ENCODE measurements around the gene ISYNA1. TPM values are rescaled to one million over a fixed set of nuclear protein-coding genes. Genes with fewer than 3 reads are reported as not detected.
A peak's percentile ranks its signal among the peaks of the same experiment; 100 is the strongest.

ISYNA1 gene
- total RNA-seq, 2 experiments from 2014 or later, result 19.3 to 20.0 TPM

GRCh38 chr19:18392926-18393325, 45.0 kb downstream of the ISYNA1 start:
- DNase-seq, result no peak
- no peak overlapping the region for H3K4me3 Mint-ChIP-seq
- H3K4me1 Mint-ChIP-seq (ENCODE audit: low read depth), result peaks cover 2% of the 10 kb centered on the region
- no peaks in the 10 kb centered on the region for H3K36me3 Mint-ChIP-seq
- POLR2A ChIA-PET, result no interaction called here
- peaks cover 25% of the 10 kb centered on the region for H3K27me3 Mint-ChIP-seq
- H3K27ac Mint-ChIP-seq, result no peak overlapping the region
- intact Hi-C loops (cut with micrococcal nuclease), result no loop called here
- H3K9me3 Mint-ChIP-seq, result no peaks in the 10 kb centered on the region
- CTCF ChIA-PET, result interaction anchor here (1.2 to 1.6 kb wide), 2 partner anchors 113 to 185 kb away, joined by 3 to 4 read pairs; no protein-coding TSS in a partner anchor

GRCh38 chr19:18392417-18392816, 45.5 kb downstream of the ISYNA1 start:
- Mint-ChIP-seq H3K4me1 (ENCODE audit: low read depth) (peaks cover 4% of the 10 kb centered on the region), H3K27ac (no peak overlapping the region), H3K36me3 (no peaks in the 10 kb centered on the region), H3K4me3 (no peak overlapping the region), H3K9me3 (no peaks in the 10 kb centered on the region), H3K27me3 (peaks cover 25% of the 10 kb centered on the region)
- intact Hi-C loops (cut with micrococcal nuclease), result no loop called here
- ChIA-PET POLR2A (no interaction called here), CTCF (interaction anchor here (1.6 kb wide), 1 partner anchor 113 kb away, joined by 3 read pairs; no protein-coding TSS in a partner anchor)
- DNase-seq, result no peak

GRCh38 chr19:18391509-18392075, 46.3 kb downstream of the ISYNA1 start:
- peaks cover 4% of the 10 kb centered on the region for H3K4me1 Mint-ChIP-seq (ENCODE audit: low read depth)
- H3K27ac Mint-ChIP-seq, result no peak overlapping the region
- POLR2A ChIA-PET, result no interaction called here
- H3K9me3 Mint-ChIP-seq, result no peaks in the 10 kb centered on the region
- CTCF ChIA-PET, result interaction anchor here (1.2 to 4.4 kb wide), 4 partner anchors 20 to 112 kb away, joined by 3 to 85 read pairs (median 20); no protein-coding TSS in a partner anchor
- intact Hi-C loops (cut with micrococcal nuclease), result no loop called here
- DNase-seq, result no peak
- peaks cover 23% of the 10 kb centered on the region for H3K27me3 Mint-ChIP-seq
- no peaks in the 10 kb centered on the region for H3K36me3 Mint-ChIP-seq
- H3K4me3 Mint-ChIP-seq, result no peak overlapping the region

- CTCF ChIA-PET, result interaction anchor here (1.0 to 4.4 kb wide), 8 partner anchors 22 to 222 kb away, joined by 3 to 85 read pairs (median 6); partner anchors contain the start of gene SSBP4
- DNase-seq, result no peak
- Mint-ChIP-seq H3K9me3 (no peaks in the 10 kb centered on the region), H3K4me3 (no peak overlapping the region), H3K4me1 (ENCODE audit: low read depth) (peaks cover 4% of the 10 kb centered on the region), H3K27me3 (peaks cover 29% of the 10 kb centered on the region), H3K36me3 (no peaks in the 10 kb centered on the region), H3K27ac (no peak overlapping the region)
- intact Hi-C loops (cut with micrococcal nuclease), result no loop called here
- POLR2A ChIA-PET, result no interaction called here
These were observed 47.6 kb downstream of the ISYNA1 start for GRCh38 chr19:18390065-18390907.

GRCh38 chr19:18389726-18390064, 48.2 kb downstream of the ISYNA1 start:
- intact Hi-C loops (cut with micrococcal nuclease), result no loop called here
- DNase-seq, result no peak
- POLR2A ChIA-PET, result interaction anchor here (1.0 kb wide), 1 partner anchor 30 kb away, joined by 3 read pairs; the partner anchor contains the start of gene SSBP4
- Mint-ChIP-seq H3K4me3 (no peak overlapping the region), H3K9me3 (no peaks in the 10 kb centered on the region), H3K27ac (no peak overlapping the region), H3K4me1 (ENCODE audit: low read depth) (peaks cover 4% of the 10 kb centered on the region), H3K36me3 (no peaks in the 10 kb centered on the region), H3K27me3 (peaks cover 30% of the 10 kb centered on the region)
- CTCF ChIA-PET, result interaction anchor here (1.1 to 4.4 kb wide), 9 partner anchors 10 to 184 kb away, joined by 3 to 85 read pairs (median 19); partner anchors contain the start of gene SSBP4

GRCh38 chr19:18388960-18389725, 48.8 kb downstream of the ISYNA1 start:
- Mint-ChIP-seq H3K27ac (no peak overlapping the region), H3K27me3 (peaks cover 31% of the 10 kb centered on the region), H3K4me1 (ENCODE audit: low read depth) (peaks cover 4% of the 10 kb centered on the region), H3K36me3 (no peaks in the 10 kb centered on the region), H3K9me3 (no peaks in the 10 kb centered on the region), H3K4me3 (no peak overlapping the region)
- CTCF ChIA-PET, result interaction anchor here (0.6 to 4.4 kb wide), 31 partner anchors 8 to 238 kb away, joined by 3 to 85 read pairs (median 6); partner anchors contain the start of genes IQCN, KXD1, LRRC25 and PDE4C
- POLR2A ChIA-PET, result interaction anchor here (1.0 kb wide), 1 partner anchor 30 kb away, joined by 3 read pairs; the partner anchor contains the start of gene SSBP4
- no peak for DNase-seq
- intact Hi-C loops (cut with micrococcal nuclease), result loop anchor here (1.0 kb wide), 1 partner anchor 21 kb away; no protein-coding TSS in a partner anchor

GRCh38 chr19:18388100-18388959, 49.6 kb downstream of the ISYNA1 start:
- no peaks in the 10 kb centered on the region for H3K9me3 Mint-ChIP-seq
- no peak overlapping the region for H3K27ac Mint-ChIP-seq
- intact Hi-C loops (cut with micrococcal nuclease), result loop anchor here (1.0 kb wide), 1 partner anchor 22 kb away; no protein-coding TSS in a partner anchor
- peaks cover 31% of the 10 kb centered on the region for H3K27me3 Mint-ChIP-seq
- POLR2A ChIA-PET, result interaction anchor here (0.9 to 1.0 kb wide), 2 partner anchors 31 to 107 kb away, joined by 3 read pairs; partner anchors contain the start of genes JUND and SSBP4
- H3K4me3 Mint-ChIP-seq, result peak overlapping the region; percentile 64
- CTCF ChIA-PET, result interaction anchor here (0.6 to 4.4 kb wide), 47 partner anchors 8 to 1936 kb away, joined by 3 to 85 read pairs (median 4); partner anchors contain the start of genes IQCN, JUND, KXD1 and LRRC25
- H3K36me3 Mint-ChIP-seq, result no peaks in the 10 kb centered on the region
- peak; percentile 88 for DNase-seq
- peaks cover 4% of the 10 kb centered on the region for H3K4me1 Mint-ChIP-seq (ENCODE audit: low read depth)

- intact Hi-C loops (cut with micrococcal nuclease), result no loop called here
- POLR2A ChIA-PET, result no interaction called here
These were observed 51.2 kb downstream of the ISYNA1 start for GRCh38 chr19:18386543-18387271.

GRCh38 chr19:18385675-18386542, 52.0 kb downstream of the ISYNA1 start, which contains the start of gene GDF15:
Gene GDF15 (plus strand): TSS chr19:18386158. CDS start chr19:18386190, 32 bp downstream.
- H3K9me3 Mint-ChIP-seq, result no peaks in the 10 kb centered on the region
- H3K4me3 Mint-ChIP-seq, result no peak within 1 kb of the TSS
- intact Hi-C loops (cut with micrococcal nuclease), result no loop called here
- H3K4me1 Mint-ChIP-seq (ENCODE audit: low read depth), result peaks cover 4% of the 10 kb centered on the region
- H3K27me3 Mint-ChIP-seq, result peaks cover 32% of the 10 kb centered on the region
- POLR2A ChIA-PET, result no interaction called here
- no peaks in the 10 kb centered on the region for H3K36me3 Mint-ChIP-seq
- CTCF ChIA-PET, result interaction anchor here (0.7 to 1.5 kb wide), 7 partner anchors 12 to 146 kb away, joined by 3 to 12 read pairs (median 3); no protein-coding TSS in a partner anchor
- no peak within 1 kb of the TSS for H3K27ac Mint-ChIP-seq
- peak; percentile 51 for DNase-seq

More at GRCh38 chr19:18386543-18387271, 51.2 kb downstream of the ISYNA1 start:
- CTCF ChIA-PET, result interaction anchor here (0.7 to 4.4 kb wide), 5 partner anchors 25 to 147 kb away, joined by 3 to 53 read pairs (median 12); partner anchors contain the start of gene SSBP4
- H3K4me1 Mint-ChIP-seq (ENCODE audit: low read depth), result peaks cover 4% of the 10 kb centered on the region
- H3K27me3 Mint-ChIP-seq, result peaks cover 32% of the 10 kb centered on the region
- DNase-seq, result no peak
- no peaks in the 10 kb centered on the region for H3K36me3 Mint-ChIP-seq
- no peak overlapping the region for H3K27ac Mint-ChIP-seq
- no peak overlapping the region for H3K4me3 Mint-ChIP-seq
- H3K9me3 Mint-ChIP-seq, result no peaks in the 10 kb centered on the region

- peaks cover 31% of the 10 kb centered on the region for H3K27me3 Mint-ChIP-seq
These were observed 52.6 kb downstream of the ISYNA1 start for GRCh38 chr19:18385359-18385674.

More at GRCh38 chr19:18385359-18385674, 52.6 kb downstream of the ISYNA1 start:
- CTCF ChIA-PET, result interaction anchor here (0.7 to 1.5 kb wide), 6 partner anchors 12 to 106 kb away, joined by 3 to 12 read pairs (median 3); no protein-coding TSS in a partner anchor
- Mint-ChIP-seq H3K4me1 (ENCODE audit: low read depth) (peaks cover 4% of the 10 kb centered on the region), H3K9me3 (no peaks in the 10 kb centered on the region), H3K27ac (no peak overlapping the region), H3K4me3 (no peak overlapping the region), H3K36me3 (no peaks in the 10 kb centered on the region)
- intact Hi-C loops (cut with micrococcal nuclease), result no loop called here
- POLR2A ChIA-PET, result no interaction called here
- DNase-seq, result no peak

Measured in activated CD4-positive, alpha-beta memory T cell treated with anti-CD3 and anti-CD28 coated beads for 36 hours (primary cell).